Endothelial cell of umbilical vein (primary cell): ENCODE results near the gene STK17A. TPM values are rescaled to one million over a fixed set of nuclear protein-coding genes. Genes with fewer than 3 reads are reported as not detected.

Experiments used
- BruUV-seq: library from RNA; stranded (reverse); fragments of 400-500 nt; replicated peaks from 2 replicates; lab custom pipeline; 2021; lab: Mats Ljungman, UMichigan
- CTCF ChIA-PET: fragments of 300-600, 350-600 bp; sonication (Branson Sonifier 250); formaldehyde crosslinking; loops from one replicate; lab custom pipeline; 2021; ENCODE audit warnings: antibody characterized with exemption, inconsistent platforms; lab: Charles Lee
- POLR2A ChIA-PET: fragments of 300-600, 350-600 bp; sonication (Branson Sonifier 250); formaldehyde crosslinking; loops from one replicate; lab custom pipeline; 2021; ENCODE audit warnings: antibody characterized with exemption, inconsistent platforms; lab: Charles Lee
- DNase-seq: peaks from one replicate; pipeline ENCODE4 v3.0.0-alpha.2; 2011; ENCODE audit warnings: low read depth, low spot score
- FAIRE-seq: peaks from 2 replicates; lab custom pipeline; 2011; peaks lifted over from hg19 to GRCh38; lab: Jason Lieb, UNC
- H2AFZ ChIP-seq: 2 replicates; pipeline ENCODE4 v1.6.0; 2012; ENCODE audit warnings: low read depth, low read length, control low read depth, inconsistent platforms
- H3K27ac ChIP-seq: 2 replicates; pipeline ENCODE4 v1.5.1; 2011; ENCODE audit warnings: low read depth, mild to moderate bottlenecking, control low read depth, low read length, moderate library complexity; ENCODE audit not compliant: insufficient read depth
- H3K27me3 ChIP-seq, 2 experiments: 2 replicates each; pipeline versions ENCODE4 v1.6.0 to v1.6.1; 2011; ENCODE audit warnings: low read length in 2 of 2, mixed read lengths in 1 of 2; ENCODE audit not compliant: control insufficient read depth in 2 of 2, insufficient read depth in 2 of 2
- H3K36me3 ChIP-seq, 2 experiments: 2 replicates in 1 of 2; 3 replicates in 1 of 2; pipeline ENCODE4 v1.5.1; 2011; ENCODE audit warnings: low read length in 2 of 2, mild to moderate bottlenecking in 1 of 2, moderate library complexity in 1 of 2; ENCODE audit not compliant: control insufficient read depth in 2 of 2, insufficient read depth in 2 of 2; ENCODE audit errors: extremely low read depth in 1 of 2
- H3K4me1 ChIP-seq: 3 replicates; pipeline ENCODE4 v1.5.1; 2011; ENCODE audit warnings: mild to moderate bottlenecking, low read length; ENCODE audit not compliant: control insufficient read depth, insufficient read depth; ENCODE audit errors: extremely low read depth
- H3K4me2 ChIP-seq: 2 replicates; pipeline ENCODE4 v1.6.1; 2011; ENCODE audit warnings: low read length, control low read depth, mixed read lengths; ENCODE audit not compliant: insufficient read depth
- H3K4me3 ChIP-seq, 3 experiments: fragments of 200-600 bp in 1 of 3; sonication (generic), shearing (Covaris generic) in 1 of 3; replicated peaks in 1 of 3; 2 replicates each; pipeline ENCODE4 v1.5.1; 2011 to 2016; ENCODE audit warnings: control low read depth in 3 of 3, low read length in 3 of 3, mild to moderate bottlenecking in 2 of 3, inconsistent platforms in 1 of 3, low read depth in 1 of 3, moderate library complexity in 1 of 3; ENCODE audit not compliant: insufficient read depth in 1 of 3
- H3K79me2 ChIP-seq: 2 replicates; pipeline ENCODE4 v1.6.0; 2012; ENCODE audit warnings: low read length, inconsistent platforms; ENCODE audit not compliant: control insufficient read depth, insufficient read depth
- H3K9ac ChIP-seq: replicated peaks from 2 replicates; pipeline ENCODE3; 2011; ENCODE audit warnings: low read length, control low read depth; ENCODE audit not compliant: insufficient read depth; ENCODE audit errors: extremely low read depth
- H3K9me1 ChIP-seq: replicated peaks from 3 replicates; pipeline ENCODE4 v1.6.0; 2011; ENCODE audit warnings: mild to moderate bottlenecking, low read length; ENCODE audit not compliant: control insufficient read depth, insufficient read depth; ENCODE audit errors: extremely low read depth
- H3K9me3 ChIP-seq: replicated peaks from 2 replicates; pipeline ENCODE4 v1.5.1; 2012; ENCODE audit warnings: low read length, inconsistent platforms; ENCODE audit not compliant: control insufficient read depth, insufficient read depth
- H4K20me1 ChIP-seq: replicated peaks from 2 replicates; pipeline ENCODE3; 2011; ENCODE audit warnings: mild to moderate bottlenecking, low read length; ENCODE audit not compliant: control insufficient read depth, insufficient read depth; ENCODE audit errors: extremely low read depth
- CTCF ChIP-seq, 2 donors: IDR thresholded peaks; 1 replicate in 1 of 2; 2 replicates in 1 of 2; pipeline ENCODE4 v1.5.1; 2011; ENCODE audit warnings: low read length in 2 of 2, mild to moderate bottlenecking in 2 of 2, moderate library complexity in 2 of 2, control low read depth in 1 of 2, inconsistent platforms in 1 of 2, low read depth in 1 of 2; ENCODE audit not compliant: insufficient read depth in 1 of 2; ENCODE audit errors: extremely low read depth in 1 of 2
- EZH2 ChIP-seq: IDR thresholded peaks from 2 replicates; pipeline ENCODE4 v1.6.1; 2012; ENCODE audit warnings: borderline replicate concordance, low read depth, mild to moderate bottlenecking, moderate library complexity, low read length, inconsistent platforms; ENCODE audit not compliant: severe bottlenecking
- FOS ChIP-seq: IDR thresholded peaks from 2 replicates; pipeline ENCODE4 v1.6.1; 2011; ENCODE audit warnings: mild to moderate bottlenecking, low read length, moderate library complexity, borderline replicate concordance; ENCODE audit not compliant: insufficient read depth
- GATA2 ChIP-seq: IDR thresholded peaks from 2 replicates; pipeline ENCODE4 v1.7.0; 2011; ENCODE audit warnings: low read depth, mild to moderate bottlenecking, moderate library complexity, mixed read lengths, low read length; ENCODE audit not compliant: insufficient read length, insufficient read depth
- JUN ChIP-seq: IDR thresholded peaks from 2 replicates; pipeline ENCODE4 v1.6.1; 2011; ENCODE audit warnings: borderline replicate concordance, low read depth; ENCODE audit not compliant: insufficient read length, insufficient read depth
- MYC ChIP-seq: IDR thresholded peaks from one replicate; pipeline ENCODE4 v1.6.1; 2011; ENCODE audit warnings: mild to moderate bottlenecking, low read depth, low read length
- POLR2A ChIP-seq: IDR thresholded peaks from 2 replicates; pipeline ENCODE4 v1.6.1; 2012; ENCODE audit warnings: low read depth, mild to moderate bottlenecking, control low read depth, low read length
- POLR2AphosphoS5 ChIP-seq: IDR thresholded peaks from 2 replicates; pipeline ENCODE4 v1.6.1; 2012; ENCODE audit warnings: low read depth, mild to moderate bottlenecking, control low read depth, low read length, moderate library complexity; ENCODE audit not compliant: insufficient read depth
- dilution Hi-C: fragments of 300-500 bp; cut with MboI; formaldehyde crosslinking; loops from one replicate; pipeline ENCODE4 v1.15.0; 2019; ENCODE audit warnings: low sequenced_read_pairs; ENCODE audit not compliant: extremely low pct_ligation_motif_present
- intact Hi-C: fragments of 100-400 bp; cut with micrococcal nuclease; formaldehyde crosslinking; loops from one replicate; pipeline ENCODE4 v1.10.0; 2022
- polyA plus RNA-seq, 4 experiments: library from polyadenylated mRNA; depleted of rRNA in 3 of 4; stranded (reverse) in 3 of 4; unstranded in 1 of 4; fragments of >200 nt; gene quantifications; 2 replicates each; pipeline versions ENCODE4 v1.2.1 to v1.2.3, GENCODE V29; 2011 to 2012; ENCODE audit warnings: missing spikeins in 1 of 4
- total RNA-seq: library from RNA; stranded (reverse); gene quantifications from 2 replicates; pipeline ENCODE4 v1.2.3, GENCODE V29; 2021
- TF ChIP-seq, protein P1 (sequence below): IDR thresholded peaks from 2 replicates; pipeline ENCODE4 v1.6.1; 2011; ENCODE audit not compliant: insufficient read depth, insufficient read length

STK17A gene
- total and polyA plus RNA-seq, 2 donors (not counting 3 experiments of a cell fraction or from before 2014, with no cell fraction given) = 11.7 to 58.8 TPM

- Histone ChIP-seq H3K4me1 (no peaks in the 10 kb centered on the region), H3K27ac (no peak overlapping the region), H4K20me1 (no peaks in the 10 kb centered on the region), H3K9me1 (no peaks in the 10 kb centered on the region), H3K4me3 (no peak overlapping the region), H3K27me3 (no peaks in the 10 kb centered on the region), H3K4me2 (no peak overlapping the region), H3K9me3 (no peaks in the 10 kb centered on the region), H3K9ac (no peak overlapping the region), H3K79me2 (peaks cover 70% of the 10 kb centered on the region), H2AFZ (no peak overlapping the region), H3K36me3 (peaks cover 7 to 26% of the 10 kb centered on the region in 2 experiments)
- ChIA-PET CTCF (interaction anchor here (2.4 to 5.3 kb wide), 3 partner anchors 11 to 72 kb away, joined by 13 to 22 read pairs (median 19); partner anchors contain the start of gene STK17A), POLR2A (interaction anchor here (1.0 kb wide), 1 partner anchor 46 kb away, joined by 3 read pairs; the partner anchor contains the start of gene STK17A)
- DNase-seq (peak; percentile 16), FAIRE-seq (no peak)
- TF ChIP-seq GATA2 (no peak), POLR2AphosphoS5 (no peak), CTCF (IDR thresholded peaks at IDR 0.05; ENCODE audit: extremely low read depth in 1 of 2, insufficient read depth in 1 of 2, low read depth in 1 of 2, low read length in 2 of 2) (no peak), EZH2 (no peak), POLR2A (no peak), MYC (no peak), FOS (no peak), JUN (no peak)
- TF ChIP-seq, protein P1, sequence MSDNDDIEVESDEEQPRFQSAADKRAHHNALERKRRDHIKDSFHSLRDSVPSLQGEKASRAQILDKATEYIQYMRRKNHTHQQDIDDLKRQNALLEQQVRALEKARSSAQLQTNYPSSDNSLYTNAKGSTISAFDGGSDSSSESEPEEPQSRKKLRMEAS = no peak
- dilution Hi-C loops = no loop called here
- BruUV-seq = no TSS peak
- intact Hi-C loops = no loop called here
These were observed 45.5 kb downstream of the STK17A start for GRCh38 chr7:43628431-43628830.
